DMS53 (cell line): ENCODE data around the gene SORL1.
"Not testable (repeated sequence)": the region's sequence is repeated elsewhere in the genome, so short reads cannot be mapped to it uniquely, and the experiment has no call there.

Experiments used
- DNase-seq: peaks from one replicate; lab custom pipeline; 2025; lab: John Stamatoyannopoulos, UW

Gene SORL1

GRCh38 chr11:121478226-121478894 is 26.2 kb downstream of the SORL1 start:
- DNase-seq: peak; percentile 84

GRCh38 chr11:121478895-121479697 is 27.0 kb downstream of the SORL1 start:
- DNase-seq: no peak

- DNase-seq: peak; percentile 12
Observed at GRCh38 chr11:121479698-121480238, 27.7 kb downstream of the SORL1 start.

- not testable (repeated sequence) for DNase-seq
Observed at GRCh38 chr11:121481484-121482230, 29.5 kb downstream of the SORL1 start.

- DNase-seq: no peak
Observed at GRCh38 chr11:121482231-121483129, 30.4 kb downstream of the SORL1 start.

- DNase-seq: no peak
Observed at GRCh38 chr11:121483805-121484480, 31.8 kb downstream of the SORL1 start.

GRCh38 chr11:121485216-121485615 is 33.1 kb downstream of the SORL1 start:
- no peak for DNase-seq

GRCh38 chr11:121486054-121486453 is 33.9 kb downstream of the SORL1 start:
- no peak for DNase-seq

GRCh38 chr11:121487191-121487590 is 35.1 kb downstream of the SORL1 start:
- DNase-seq: no peak

GRCh38 chr11:121488170-121488569 is 36.1 kb downstream of the SORL1 start:
- DNase-seq: no peak

GRCh38 chr11:121488641-121489040 is 36.5 kb downstream of the SORL1 start:
- DNase-seq: no peak

GRCh38 chr11:121489823-121490222 is 37.7 kb downstream of the SORL1 start:
- no peak for DNase-seq

GRCh38 chr11:121494355-121495099 is 42.4 kb downstream of the SORL1 start:
- DNase-seq: no peak

GRCh38 chr11:121497176-121497998 is 45.3 kb downstream of the SORL1 start:
- DNase-seq: peak; percentile 57

- DNase-seq: no peak
Observed at GRCh38 chr11:121499405-121499804, 47.3 kb downstream of the SORL1 start.

- DNase-seq: no peak
Observed at GRCh38 chr11:121500275-121500674, 48.2 kb downstream of the SORL1 start.

- DNase-seq: no peak
Observed at GRCh38 chr11:121500717-121501116, 48.6 kb downstream of the SORL1 start.

GRCh38 chr11:121503051-121503450 is 50.9 kb downstream of the SORL1 start:
- DNase-seq: no peak

GRCh38 chr11:121506237-121506636 is 54.1 kb downstream of the SORL1 start:
- not testable (repeated sequence) for DNase-seq
